GM18526 (cell line): Measurements from ENCODE around the gene HOXB5.

Experiments used
- POLR2A ChIP-seq: IDR thresholded peaks from 3 replicates; pipeline ENCODE4 v1.6.1; 2011; ENCODE audit not compliant: insufficient read length; ENCODE audit errors: extremely low read depth

Gene HOXB5

GRCh38 chr17:48624544-48625494, 31.2 kb upstream of the HOXB5 start:
- TF ChIP-seq POLR2A = no peak

DNA sequence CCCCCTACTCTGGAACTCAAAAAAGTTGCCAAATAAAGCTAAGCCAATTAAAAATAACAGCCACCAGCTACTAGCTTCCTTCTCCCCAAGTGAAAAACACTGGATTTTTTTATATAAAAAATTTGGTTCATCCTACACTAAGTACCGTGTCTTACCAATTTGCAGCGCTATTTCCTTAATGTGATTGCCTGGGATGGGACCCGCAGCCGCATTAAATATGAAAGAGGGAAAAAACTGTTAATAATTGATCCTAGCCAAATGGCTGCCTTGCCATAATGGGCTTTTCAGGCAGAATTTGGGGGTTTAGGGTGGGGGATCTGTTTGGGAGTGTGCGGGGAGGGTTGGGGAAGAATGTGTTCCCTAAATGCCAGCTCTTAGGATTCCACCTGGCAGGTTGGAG, 30.5 kb upstream of the HOXB5 start:
- no peak for TF ChIP-seq POLR2A

DNA sequence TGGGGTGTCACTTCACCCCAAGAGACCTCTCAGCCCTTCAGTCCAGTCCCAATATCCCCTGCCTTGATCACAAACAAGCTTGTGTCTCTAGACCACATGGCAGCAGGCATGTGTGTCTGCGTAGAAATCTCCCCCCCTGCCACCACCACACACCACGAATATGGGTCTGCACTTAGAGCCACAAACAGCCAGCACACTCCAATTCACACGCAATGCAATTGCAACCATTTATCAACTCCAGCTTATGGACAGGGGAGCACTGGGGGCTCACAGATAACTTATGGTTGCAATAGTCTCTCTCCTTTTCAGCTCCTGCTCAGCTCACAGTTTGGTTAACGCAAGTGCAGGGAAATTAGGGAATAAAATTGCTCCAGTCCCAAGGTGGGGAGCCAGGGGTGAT, 30.0 kb upstream of the HOXB5 start:
- TF ChIP-seq POLR2A = no peak

GRCh38 chr17:48622857-48623256, 29.3 kb upstream of the HOXB5 start:
- no peak for TF ChIP-seq POLR2A

DNA sequence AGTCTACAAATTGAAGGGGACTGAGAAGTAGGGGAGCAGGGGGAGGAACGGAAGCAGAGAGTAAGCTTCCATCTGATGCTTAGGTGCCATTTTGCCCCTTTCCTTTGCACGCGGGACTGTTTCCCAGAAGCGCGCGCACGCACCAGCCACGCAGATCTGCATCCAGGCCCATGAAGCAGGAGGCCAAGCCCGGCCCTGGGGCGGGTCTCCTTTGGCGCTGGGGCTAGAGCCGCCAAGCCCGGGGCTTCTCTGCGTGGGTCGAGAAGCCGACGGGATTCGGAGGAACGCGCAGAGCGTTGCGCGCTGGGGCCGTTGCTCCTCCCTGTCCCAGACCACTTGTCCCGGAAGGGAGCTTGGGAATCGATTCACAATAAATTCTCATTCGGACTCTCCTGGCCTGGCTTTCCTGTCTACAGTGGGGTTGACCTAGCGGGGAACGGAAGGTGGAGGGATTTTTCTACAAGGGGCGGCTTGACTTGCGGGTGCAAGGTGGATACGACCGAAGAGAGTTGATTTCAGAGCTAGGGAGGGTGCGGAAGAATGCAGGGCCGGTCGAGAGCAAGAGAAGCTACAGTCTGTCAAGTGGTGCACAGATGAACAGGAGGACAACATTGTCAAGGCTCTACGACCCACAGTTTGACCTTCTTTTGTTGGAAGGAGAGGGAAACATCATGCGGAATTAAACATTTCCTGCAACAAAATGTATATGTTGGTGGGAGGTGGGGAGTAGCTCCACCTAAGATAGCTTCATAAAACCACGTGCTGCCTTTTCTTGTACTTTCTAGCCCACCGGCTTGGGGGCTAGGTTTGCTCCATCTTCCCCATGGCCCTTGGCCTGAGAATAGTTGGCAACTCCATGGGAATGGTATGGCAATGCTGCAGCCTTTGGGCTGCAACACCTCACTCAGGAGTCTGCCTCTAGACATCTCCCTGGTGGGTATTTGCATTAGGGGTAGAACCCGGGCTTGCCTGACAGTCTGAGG, 28.1 kb upstream of the HOXB5 start:
- no peak for TF ChIP-seq POLR2A

DNA sequence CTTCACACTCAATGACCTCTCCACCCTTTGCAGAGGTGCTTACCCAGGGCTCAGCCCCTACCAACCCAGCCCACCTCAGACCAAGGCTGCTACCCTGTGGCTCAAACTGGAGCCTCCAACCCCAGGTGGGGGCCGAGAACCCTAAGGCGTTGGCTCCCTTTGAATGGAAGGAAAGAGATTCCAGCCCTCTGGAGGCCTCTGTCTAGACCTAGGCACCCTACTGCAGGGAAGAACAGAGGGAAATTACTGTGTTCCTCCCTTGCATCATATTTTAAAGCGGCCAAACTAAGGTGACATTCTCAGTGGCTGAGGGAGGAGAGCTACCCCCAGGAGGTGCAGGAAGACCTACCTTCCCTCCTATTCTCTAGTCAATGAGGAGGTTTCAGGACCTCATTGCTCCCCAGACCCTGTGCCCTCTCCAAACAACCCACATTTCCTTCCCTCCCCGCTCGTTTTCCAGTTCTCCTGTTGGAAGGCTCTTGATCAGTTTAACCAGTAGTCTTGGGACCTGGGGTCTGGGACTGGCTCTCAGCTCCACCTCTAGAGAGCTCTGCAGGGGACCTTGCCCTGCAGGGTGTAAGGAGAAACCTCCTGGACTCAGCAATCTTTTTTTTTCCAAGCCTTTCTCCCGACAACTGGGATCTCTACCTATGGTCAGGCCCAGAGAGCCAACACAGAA, 27.0 kb upstream of the HOXB5 start:
- no peak for TF ChIP-seq POLR2A

GRCh38 chr17:48619826-48620449, 26.4 kb upstream of the HOXB5 start:
- TF ChIP-seq POLR2A = no peak

DNA sequence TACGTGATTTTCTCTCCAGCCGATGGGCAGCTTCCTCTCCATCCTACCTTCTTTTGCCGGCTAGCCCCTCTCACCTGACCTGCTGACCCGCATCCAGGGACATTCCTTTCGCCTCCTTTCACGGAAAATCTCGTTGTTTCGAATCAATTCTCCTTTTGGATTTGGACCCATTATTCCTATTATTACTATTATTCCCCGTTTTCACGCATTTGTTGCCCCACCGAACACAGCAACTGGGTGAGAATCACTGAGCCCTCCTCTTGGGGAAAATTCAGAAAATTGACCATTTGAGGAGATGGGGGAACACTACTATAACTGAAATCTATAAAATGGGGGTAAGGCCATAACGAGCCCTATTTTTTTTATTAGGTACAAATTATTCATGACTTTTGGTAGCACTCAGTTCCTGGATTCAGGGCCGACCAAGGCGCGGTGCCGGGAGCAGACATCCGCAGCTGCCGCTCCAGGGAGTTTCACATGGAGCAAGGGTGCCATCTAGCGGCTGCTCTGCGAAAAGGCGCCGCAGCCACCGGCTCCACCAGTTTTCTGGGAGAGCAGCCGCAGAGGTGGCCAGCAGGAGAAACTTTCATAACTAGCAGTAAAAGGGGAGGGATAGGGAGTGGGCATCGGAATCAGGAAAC, 24.8 kb upstream of the HOXB5 start:
- no peak for TF ChIP-seq POLR2A

- no peak for TF ChIP-seq POLR2A
Measured at GRCh38 chr17:48617471-48618255, 24.1 kb upstream of the HOXB5 start.

- no peak for TF ChIP-seq POLR2A
Measured at GRCh38 chr17:48616717-48617470, 23.3 kb upstream of the HOXB5 start.

- no peak for TF ChIP-seq POLR2A
Measured at GRCh38 chr17:48615963-48616716, 22.6 kb upstream of the HOXB5 start.

DNA sequence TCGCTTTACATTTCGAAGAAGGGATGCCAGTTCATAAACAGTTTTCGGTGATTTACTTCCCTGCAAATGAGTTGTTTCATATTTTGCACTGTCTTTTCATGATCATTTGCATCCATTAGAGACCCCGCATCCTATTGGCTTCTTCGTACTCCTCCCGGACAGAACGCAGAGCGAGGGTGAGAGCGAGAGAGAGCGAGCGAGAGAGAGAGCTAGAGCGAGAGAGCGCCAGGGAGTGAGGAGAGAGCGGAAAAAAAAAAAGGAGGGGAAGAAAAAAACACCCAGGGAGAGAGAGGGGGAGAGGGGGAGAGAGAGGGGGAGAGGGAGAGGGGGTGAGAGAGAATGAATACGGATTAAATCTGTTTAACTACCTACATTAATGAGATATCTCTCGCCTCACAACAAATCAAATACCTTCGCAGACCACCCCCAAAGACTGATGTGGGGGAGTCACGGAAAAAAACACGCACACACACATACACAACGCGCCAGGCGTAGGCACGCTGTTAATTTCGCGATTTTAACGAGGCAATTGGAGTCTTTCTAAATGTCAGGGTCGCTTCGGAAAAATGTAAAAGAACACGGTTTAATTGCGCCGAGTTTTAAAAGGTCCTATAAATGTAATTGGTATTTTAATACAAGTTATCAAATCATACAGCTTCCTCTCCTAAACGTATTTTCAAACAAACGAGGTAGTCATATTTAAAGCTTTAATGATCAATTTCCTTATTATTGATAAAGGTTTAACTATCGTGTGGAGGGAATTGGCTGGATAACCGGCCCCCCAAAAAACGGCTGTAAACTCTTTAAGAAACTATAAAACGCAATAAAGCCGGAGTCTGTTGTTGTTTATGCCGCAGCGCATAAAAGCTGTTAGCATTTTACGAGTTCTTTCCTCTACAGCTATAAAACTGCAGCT, 21.7 kb upstream of the HOXB5 start, which contains the start of gene HOXB8:
Gene HOXB8, minus strand, starts transcription at position 246 of the 916 bp plus-strand sequence. CDS start 588 bp downstream, outside the sequence.
- no peak for TF ChIP-seq POLR2A
